Activated naive CD8-positive, alpha-beta T cell treated with anti-CD3 and anti-CD28 coated beads for 36 hours (primary cell): Measurements from ENCODE around the gene ITPR2. TPM values are rescaled to one million over a fixed set of nuclear protein-coding genes. Genes with fewer than 3 reads are reported as not detected.

Experiments used
- DNase-seq: peaks from one replicate; pipeline ENCODE4 v3.0.0; 2021
- H3K27ac Mint-ChIP-seq: one replicate; pipeline ENCODE4 v1.8.0; 2022; ENCODE audit warnings: mild to moderate bottlenecking, moderate library complexity, mixed read lengths
- H3K27me3 Mint-ChIP-seq: one replicate; pipeline ENCODE4 v1.8.0; 2022; ENCODE audit warnings: mild to moderate bottlenecking, mixed read lengths
- H3K36me3 Mint-ChIP-seq: one replicate; pipeline ENCODE4 v1.8.0; 2021; ENCODE audit warnings: mild to moderate bottlenecking, mixed read lengths
- H3K4me1 Mint-ChIP-seq: one replicate; pipeline ENCODE4 v1.8.0; 2021; ENCODE audit warnings: mixed read lengths
- H3K4me3 Mint-ChIP-seq: one replicate; pipeline ENCODE4 v1.8.0; 2022; ENCODE audit warnings: mild to moderate bottlenecking, moderate library complexity, mixed read lengths
- H3K9me3 Mint-ChIP-seq: one replicate; pipeline ENCODE4 v1.8.0; 2022; ENCODE audit warnings: mixed read lengths
- total RNA-seq, 2 experiments: library from RNA; stranded (reverse); gene quantifications; one replicate each; pipeline ENCODE4 v1.2.3, GENCODE V29; 2021

Gene ITPR2
- total RNA-seq, 2 experiments from 2014 or later, result 27.3 TPM

DNA sequence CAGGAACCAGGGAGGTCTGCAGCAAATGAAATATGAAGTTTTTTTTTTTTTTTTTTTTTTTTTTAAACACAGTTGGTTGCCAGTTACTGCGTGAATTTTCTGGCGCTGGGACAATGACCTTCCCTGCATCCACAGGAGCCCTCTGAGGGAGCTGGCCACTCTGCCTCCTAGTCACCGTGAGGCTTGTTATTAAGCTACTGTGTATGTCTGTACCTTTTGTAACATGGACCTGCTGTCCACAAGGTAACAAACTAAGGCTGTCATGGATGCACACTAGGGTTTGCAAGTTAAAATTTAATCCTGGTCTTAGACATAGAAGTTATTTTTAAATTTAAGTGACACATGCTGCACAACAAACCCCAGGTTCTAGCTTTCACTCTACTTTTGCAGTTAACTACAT, 426.6 kb downstream of the ITPR2 start:
- peaks cover 5% of the 10 kb centered on the region for H3K36me3 Mint-ChIP-seq

GRCh38 chr12:26403601-26404000, 429.4 kb downstream of the ITPR2 start:
- H3K27me3 Mint-ChIP-seq, result no peaks in the 10 kb centered on the region
- no peaks in the 10 kb centered on the region for H3K4me1 Mint-ChIP-seq
- no peaks in the 10 kb centered on the region for H3K9me3 Mint-ChIP-seq
- no peak for DNase-seq
- no peak overlapping the region for H3K4me3 Mint-ChIP-seq
- H3K36me3 Mint-ChIP-seq, result peaks cover 1% of the 10 kb centered on the region
- H3K27ac Mint-ChIP-seq, result no peak overlapping the region

More for the DNA sequence above, 426.6 kb downstream of the ITPR2 start:
- Mint-ChIP-seq H3K4me3 (no peak overlapping the region), H3K27ac (no peak overlapping the region), H3K9me3 (no peaks in the 10 kb centered on the region), H3K27me3 (no peaks in the 10 kb centered on the region), H3K4me1 (no peaks in the 10 kb centered on the region)
- no peak for DNase-seq

GRCh38 chr12:26402648-26403047, 430.3 kb downstream of the ITPR2 start:
- DNase-seq, result no peak
- no peaks in the 10 kb centered on the region for H3K27me3 Mint-ChIP-seq
- H3K9me3 Mint-ChIP-seq, result no peaks in the 10 kb centered on the region
- no peak overlapping the region for H3K27ac Mint-ChIP-seq
- no peaks in the 10 kb centered on the region for H3K4me1 Mint-ChIP-seq
- H3K4me3 Mint-ChIP-seq, result no peak overlapping the region
- H3K36me3 Mint-ChIP-seq, result peaks cover 1% of the 10 kb centered on the region

- Mint-ChIP-seq H3K4me1 (no peaks in the 10 kb centered on the region), H3K9me3 (no peaks in the 10 kb centered on the region), H3K27me3 (no peaks in the 10 kb centered on the region), H3K4me3 (no peak overlapping the region), H3K27ac (no peak overlapping the region), H3K36me3 (peaks cover 1% of the 10 kb centered on the region)
- DNase-seq, result no peak
These were observed 431.1 kb downstream of the ITPR2 start for GRCh38 chr12:26401874-26402273.

- DNase-seq, result no peak
- Mint-ChIP-seq H3K27me3 (no peaks in the 10 kb centered on the region), H3K4me1 (no peaks in the 10 kb centered on the region), H3K9me3 (no peaks in the 10 kb centered on the region), H3K4me3 (no peak overlapping the region), H3K36me3 (peaks cover 1% of the 10 kb centered on the region), H3K27ac (no peak overlapping the region)
These were observed 432.4 kb downstream of the ITPR2 start for GRCh38 chr12:26400627-26401026.

DNA sequence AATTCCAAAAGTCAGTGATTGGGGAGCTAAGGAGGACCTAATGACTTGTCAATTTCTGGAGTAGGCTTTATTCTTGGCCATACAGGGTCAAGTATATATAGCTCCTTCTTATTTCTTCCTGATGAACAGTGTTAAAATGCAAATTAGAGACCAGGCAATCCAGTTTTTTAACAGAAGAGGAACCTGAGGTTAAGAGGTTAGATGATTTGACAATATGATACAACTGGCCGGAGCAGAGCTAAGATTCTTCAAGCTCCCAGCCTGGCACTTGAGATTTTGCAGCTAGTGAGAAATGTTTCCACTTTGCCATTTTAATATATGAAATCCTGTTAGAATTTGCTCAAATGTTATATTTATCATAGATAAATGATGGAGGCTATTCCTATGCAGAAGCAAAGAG, 433.6 kb downstream of the ITPR2 start:
- Mint-ChIP-seq H3K4me3 (no peak overlapping the region), H3K27ac (no peak overlapping the region), H3K27me3 (no peaks in the 10 kb centered on the region), H3K9me3 (no peaks in the 10 kb centered on the region), H3K4me1 (no peaks in the 10 kb centered on the region), H3K36me3 (peaks cover 1% of the 10 kb centered on the region)
- DNase-seq, result no peak

DNA sequence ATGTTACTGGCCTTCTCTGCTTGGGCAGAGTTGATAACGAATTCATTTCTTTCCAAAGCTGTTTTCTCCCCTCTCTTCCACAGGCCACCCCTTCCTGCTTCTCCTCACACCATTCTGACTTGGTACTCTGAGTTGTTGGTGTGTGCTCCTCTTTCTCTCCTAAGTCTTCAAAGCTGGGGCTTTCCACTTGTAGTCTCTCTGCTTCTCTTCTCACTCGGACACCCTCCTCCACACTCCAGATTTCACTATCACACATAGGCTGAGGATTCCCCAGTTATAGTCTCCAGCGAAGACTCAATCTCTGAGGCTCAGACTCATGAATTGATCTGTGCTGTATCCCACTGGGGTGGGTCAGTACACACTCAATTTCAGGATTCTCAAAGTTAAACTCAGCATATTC, 436.6 kb downstream of the ITPR2 start:
- no peak for DNase-seq
- Mint-ChIP-seq H3K9me3 (no peaks in the 10 kb centered on the region), H3K36me3 (peaks cover 16% of the 10 kb centered on the region), H3K27ac (no peak overlapping the region), H3K27me3 (no peaks in the 10 kb centered on the region), H3K4me3 (no peak overlapping the region), H3K4me1 (no peaks in the 10 kb centered on the region)

DNA sequence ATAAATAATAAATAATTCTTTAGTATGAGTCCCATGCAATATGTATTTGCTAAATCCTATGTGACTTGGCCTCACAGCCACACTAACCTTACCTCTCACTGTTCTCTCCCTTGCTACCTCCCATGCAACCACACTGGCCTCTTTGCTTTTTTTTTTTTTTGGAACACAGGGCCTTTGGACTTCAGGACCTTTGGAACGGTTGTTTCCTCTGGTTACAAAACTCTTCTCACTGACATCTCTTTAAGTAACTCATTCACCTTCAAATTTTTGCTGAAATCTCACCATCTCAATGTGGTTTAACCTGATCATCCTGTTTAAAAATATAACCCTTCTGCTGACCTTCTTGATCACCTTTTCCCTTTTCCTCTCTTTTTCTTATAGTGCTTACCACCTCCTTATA, 443.7 kb downstream of the ITPR2 start:
- H3K27ac Mint-ChIP-seq, result no peak overlapping the region
- H3K9me3 Mint-ChIP-seq, result no peaks in the 10 kb centered on the region
- H3K4me1 Mint-ChIP-seq, result no peaks in the 10 kb centered on the region
- no peak overlapping the region for H3K4me3 Mint-ChIP-seq
- no peak for DNase-seq
- no peaks in the 10 kb centered on the region for H3K27me3 Mint-ChIP-seq
- peaks cover 46% of the 10 kb centered on the region for H3K36me3 Mint-ChIP-seq

GRCh38 chr12:26384536-26384935, 448.5 kb downstream of the ITPR2 start:
- Mint-ChIP-seq H3K27ac (no peak overlapping the region), H3K9me3 (no peaks in the 10 kb centered on the region), H3K36me3 (peaks cover 40% of the 10 kb centered on the region)

GRCh38 chr12:26383041-26383440, 450.0 kb downstream of the ITPR2 start:
- DNase-seq, result no peak

More at GRCh38 chr12:26384536-26384935, 448.5 kb downstream of the ITPR2 start:
- DNase-seq, result no peak
- no peaks in the 10 kb centered on the region for H3K4me1 Mint-ChIP-seq
- H3K4me3 Mint-ChIP-seq, result no peak overlapping the region
- H3K27me3 Mint-ChIP-seq, result no peaks in the 10 kb centered on the region

GRCh38 chr12:26380897-26381296, 452.1 kb downstream of the ITPR2 start:
- peaks cover 34% of the 10 kb centered on the region for H3K36me3 Mint-ChIP-seq
- no peaks in the 10 kb centered on the region for H3K27me3 Mint-ChIP-seq
- no peaks in the 10 kb centered on the region for H3K9me3 Mint-ChIP-seq
- no peak overlapping the region for H3K27ac Mint-ChIP-seq
- no peak overlapping the region for H3K4me3 Mint-ChIP-seq
- no peak for DNase-seq
- H3K4me1 Mint-ChIP-seq, result no peaks in the 10 kb centered on the region

More at GRCh38 chr12:26383041-26383440, 450.0 kb downstream of the ITPR2 start:
- Mint-ChIP-seq H3K4me3 (no peak overlapping the region), H3K36me3 (peaks cover 37% of the 10 kb centered on the region), H3K4me1 (no peaks in the 10 kb centered on the region), H3K27ac (no peak overlapping the region), H3K27me3 (no peaks in the 10 kb centered on the region), H3K9me3 (no peaks in the 10 kb centered on the region)

DNA sequence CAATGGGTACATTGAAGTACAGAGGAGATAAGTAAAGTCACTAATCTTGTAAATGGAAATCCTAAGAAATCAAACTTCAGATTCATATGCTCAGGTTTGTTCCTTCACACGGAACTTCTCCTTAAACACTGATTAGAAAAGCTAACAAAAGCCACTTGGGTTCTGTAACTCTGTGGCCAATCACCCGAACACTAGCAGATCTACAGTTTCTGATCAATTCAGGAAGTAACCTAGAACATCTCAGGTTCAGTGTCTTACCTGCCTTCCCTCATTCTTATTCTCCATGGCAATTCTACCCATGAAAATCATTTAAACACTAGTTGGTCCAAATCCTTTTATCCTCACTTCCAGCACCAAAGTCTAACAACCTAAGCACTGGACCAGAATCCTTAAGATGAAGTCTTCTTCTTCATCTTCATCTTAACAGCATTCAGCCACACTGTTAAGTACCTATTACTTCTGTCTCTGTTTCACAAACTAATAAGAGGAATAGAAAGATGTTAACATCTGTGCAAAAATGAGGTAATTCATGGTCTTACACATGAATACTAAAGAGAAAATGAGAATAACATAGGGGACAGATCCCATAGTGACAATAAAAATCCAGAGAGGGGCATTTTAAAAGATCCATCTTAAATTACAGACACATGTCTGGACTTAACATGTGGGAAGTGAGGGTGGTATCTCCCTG, 453.1 kb downstream of the ITPR2 start:
- Mint-ChIP-seq H3K27me3 (no peaks in the 10 kb centered on the region), H3K36me3 (peaks cover 24% of the 10 kb centered on the region), H3K27ac (no peak overlapping the region), H3K9me3 (no peaks in the 10 kb centered on the region), H3K4me1 (no peaks in the 10 kb centered on the region), H3K4me3 (no peak overlapping the region)
- DNase-seq, result no peak

- H3K9me3 Mint-ChIP-seq, result no peaks in the 10 kb centered on the region
- no peaks in the 10 kb centered on the region for H3K4me1 Mint-ChIP-seq
- H3K27ac Mint-ChIP-seq, result no peak overlapping the region
- H3K36me3 Mint-ChIP-seq, result peaks cover 13% of the 10 kb centered on the region
- DNase-seq, result no peak
- no peak overlapping the region for H3K4me3 Mint-ChIP-seq
- no peaks in the 10 kb centered on the region for H3K27me3 Mint-ChIP-seq
These were observed 454.3 kb downstream of the ITPR2 start for GRCh38 chr12:26378711-26379110.

- no peak overlapping the region for H3K27ac Mint-ChIP-seq
- peaks cover 3% of the 10 kb centered on the region for H3K36me3 Mint-ChIP-seq
- no peaks in the 10 kb centered on the region for H3K4me1 Mint-ChIP-seq
- no peaks in the 10 kb centered on the region for H3K27me3 Mint-ChIP-seq
- no peaks in the 10 kb centered on the region for H3K9me3 Mint-ChIP-seq
- DNase-seq, result no peak
- no peak overlapping the region for H3K4me3 Mint-ChIP-seq
These were observed 457.9 kb downstream of the ITPR2 start for GRCh38 chr12:26374934-26375680.

DNA sequence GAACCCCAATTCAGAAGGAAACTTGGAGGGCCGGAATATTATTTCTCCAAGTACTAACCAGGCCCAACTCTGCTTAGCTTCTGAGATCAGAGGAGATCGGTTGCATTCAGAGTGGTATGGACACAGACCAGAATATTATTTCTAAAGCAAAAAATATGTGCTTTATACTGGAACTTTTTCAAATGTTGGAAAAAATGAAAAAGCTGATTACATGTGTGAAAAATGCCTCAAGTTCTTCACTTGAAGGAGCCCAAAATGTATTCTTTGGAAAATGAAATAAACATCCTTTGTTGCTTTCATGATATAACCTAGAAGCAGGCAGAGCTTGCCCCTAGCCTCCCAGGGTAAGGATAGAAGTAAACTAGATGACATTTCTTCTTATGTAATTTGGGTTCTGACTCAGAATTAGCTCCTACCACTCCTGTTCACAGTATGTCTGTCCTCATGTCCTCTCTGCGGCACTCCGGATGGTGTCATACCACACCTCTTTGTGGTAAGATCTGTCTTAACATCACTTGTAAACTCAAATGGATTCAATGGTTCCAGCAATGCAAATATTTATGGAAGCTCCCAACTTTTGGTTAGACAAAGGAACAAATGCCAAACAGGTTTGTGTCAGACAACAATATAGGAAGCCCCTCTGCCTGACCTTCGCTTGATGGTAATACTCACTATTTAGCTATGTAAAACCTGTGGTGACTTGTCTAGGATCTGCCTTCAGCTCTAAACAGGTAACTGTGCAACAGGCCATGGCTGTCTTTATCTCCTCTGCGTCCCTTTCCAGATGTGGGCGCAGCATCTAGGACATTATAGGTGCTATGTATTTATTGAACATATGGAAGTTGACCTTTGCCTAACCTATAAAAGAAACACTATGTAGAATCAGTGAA, 459.1 kb downstream of the ITPR2 start:
- H3K4me3 Mint-ChIP-seq, result no peak overlapping the region
- H3K36me3 Mint-ChIP-seq, result peaks cover 6% of the 10 kb centered on the region
- H3K27me3 Mint-ChIP-seq, result no peaks in the 10 kb centered on the region
- DNase-seq, result no peak
- no peaks in the 10 kb centered on the region for H3K4me1 Mint-ChIP-seq
- H3K27ac Mint-ChIP-seq, result no peak overlapping the region
- no peaks in the 10 kb centered on the region for H3K9me3 Mint-ChIP-seq
